Type B pancreatic cell (in vitro differentiated cells): Measurements from ENCODE around the gene TRDN. TPM values are rescaled to one million over a fixed set of nuclear protein-coding genes. Genes with fewer than 3 reads are reported as not detected.
A peak's percentile ranks its signal among the peaks of the same experiment; 100 is the strongest.
"Not testable (repeated sequence)": the region's sequence is repeated elsewhere in the genome, so short reads cannot be mapped to it uniquely, and the experiment has no call there.

Experiments used
- DNase-seq: peaks from one replicate; pipeline ENCODE4 v3.0.0; 2021; ENCODE audit warnings: mixed read lengths; ENCODE audit not compliant: unreplicated experiment; ENCODE audit errors: extremely low spot score
- H3K27ac Mint-ChIP-seq: 2 replicates; pipeline ENCODE4 v1.8.0; 2021; ENCODE audit warnings: mild to moderate bottlenecking, mixed read lengths
- H3K27me3 Mint-ChIP-seq: 2 replicates; pipeline ENCODE4 v1.8.0; 2021; ENCODE audit warnings: mixed read lengths
- H3K36me3 Mint-ChIP-seq: 2 replicates; pipeline ENCODE4 v1.8.0; 2021; ENCODE audit warnings: mixed read lengths
- H3K4me1 Mint-ChIP-seq: one replicate; pipeline ENCODE4 v1.8.0; 2021; ENCODE audit warnings: mixed read lengths; ENCODE audit not compliant: unreplicated experiment
- H3K4me3 Mint-ChIP-seq: 2 replicates; pipeline ENCODE4 v1.8.0; 2021; ENCODE audit warnings: mild to moderate bottlenecking, mixed read lengths
- H3K9me3 Mint-ChIP-seq: 2 replicates; pipeline ENCODE4 v1.8.0; 2021; ENCODE audit warnings: mixed read lengths
- CTCF ChIP-seq: fragments of 200-600 bp; sonication (generic); conservative IDR thresholded peaks from 2 replicates; pipeline ENCODE4 v1.5.0; 2021; ENCODE audit warnings: antibody characterized with exemption, mild to moderate bottlenecking
- total RNA-seq: library from RNA; stranded (reverse); gene quantifications from 2 replicates; pipeline ENCODE4 v1.2.1, GENCODE V29; 2021; ENCODE audit warnings: low replicate concordance

TRDN gene
- total RNA-seq, 1 donor from 2014 or later = 0.34 TPM

GRCh38 chr6:123316733-123317323, 319.9 kb downstream of the TRDN start:
- peak; percentile 90 for TF ChIP-seq CTCF
- Mint-ChIP-seq H3K36me3 (no peaks in the 10 kb centered on the region), H3K27ac (no peak overlapping the region), H3K4me1 (no peaks in the 10 kb centered on the region), H3K4me3 (no peak overlapping the region), H3K9me3 (no peaks in the 10 kb centered on the region), H3K27me3 (no peaks in the 10 kb centered on the region)
- DNase-seq = no peak

GRCh38 chr6:123314459-123314858, 322.3 kb downstream of the TRDN start:
- not testable (repeated sequence) for H3K9me3 Mint-ChIP-seq, H3K4me1 Mint-ChIP-seq, DNase-seq, H3K27ac Mint-ChIP-seq, H3K27me3 Mint-ChIP-seq, H3K36me3 Mint-ChIP-seq, H3K4me3 Mint-ChIP-seq

- TF ChIP-seq CTCF = no peak
- no peaks in the 10 kb centered on the region for H3K27me3 Mint-ChIP-seq
- H3K27ac Mint-ChIP-seq = no peak overlapping the region
- peaks cover 7% of the 10 kb centered on the region for H3K4me1 Mint-ChIP-seq
- H3K9me3 Mint-ChIP-seq = no peaks in the 10 kb centered on the region
- H3K4me3 Mint-ChIP-seq = no peak overlapping the region
- no peaks in the 10 kb centered on the region for H3K36me3 Mint-ChIP-seq
- DNase-seq = no peak
Observed at GRCh38 chr6:123309130-123309529, 327.6 kb downstream of the TRDN start.

- no peaks in the 10 kb centered on the region for H3K36me3 Mint-ChIP-seq
- H3K4me1 Mint-ChIP-seq = peaks cover 7% of the 10 kb centered on the region
- no peaks in the 10 kb centered on the region for H3K27me3 Mint-ChIP-seq
- H3K4me3 Mint-ChIP-seq = no peak overlapping the region
- TF ChIP-seq CTCF = no peak
- peak overlapping the region; percentile 35 for H3K27ac Mint-ChIP-seq
- H3K9me3 Mint-ChIP-seq = no peaks in the 10 kb centered on the region
- no peak for DNase-seq
Observed at GRCh38 chr6:123306334-123306733, 330.4 kb downstream of the TRDN start.

GRCh38 chr6:123295672-123296071, 341.1 kb downstream of the TRDN start:
- Mint-ChIP-seq H3K4me3 (no peak overlapping the region), H3K36me3 (no peaks in the 10 kb centered on the region), H3K4me1 (no peaks in the 10 kb centered on the region), H3K9me3 (no peaks in the 10 kb centered on the region), H3K27me3 (no peaks in the 10 kb centered on the region), H3K27ac (no peak overlapping the region)
- no peak for TF ChIP-seq CTCF
- no peak for DNase-seq

- no peaks in the 10 kb centered on the region for H3K9me3 Mint-ChIP-seq
- H3K4me1 Mint-ChIP-seq = no peaks in the 10 kb centered on the region
- DNase-seq = no peak
- H3K4me3 Mint-ChIP-seq = no peak overlapping the region
- TF ChIP-seq CTCF = no peak
- H3K27me3 Mint-ChIP-seq = no peaks in the 10 kb centered on the region
- H3K27ac Mint-ChIP-seq = no peak overlapping the region
- no peaks in the 10 kb centered on the region for H3K36me3 Mint-ChIP-seq
Observed at GRCh38 chr6:123295181-123295580, 341.6 kb downstream of the TRDN start.
